GM12891 (cell line): ENCODE results near the gene CACNB4.

ENCODE experiments used
- POLR2A ChIP-seq: IDR thresholded peaks from 2 replicates; pipeline ENCODE4 v1.6.1; 2011; ENCODE audit warnings: low read depth, low read length, control low read depth
- POLR2AphosphoS5 ChIP-seq: IDR thresholded peaks from 2 replicates; pipeline ENCODE4 v1.6.1; 2011; ENCODE audit warnings: low read depth, low read length, control low read depth
- SPI1 ChIP-seq: IDR thresholded peaks from 2 replicates; pipeline ENCODE4 v1.6.1; 2011; ENCODE audit warnings: low read depth, low read length, control low read depth
- TAF1 ChIP-seq: IDR thresholded peaks from 2 replicates; pipeline ENCODE4 v1.6.1; 2011; ENCODE audit warnings: low read depth, low read length, control low read depth

- TF ChIP-seq TAF1 (no peak), POLR2AphosphoS5 (no peak), POLR2A (no peak), SPI1 (no peak)
These were observed 302.1 kb downstream of the CACNB4 start for GRCh38 chr2:151796774-151797173.
